Lung (tissue), 12 donors: Measurements from ENCODE around the gene RPL38. TPM values are rescaled to one million over a fixed set of nuclear protein-coding genes. Genes with fewer than 3 reads are reported as not detected.

Experiments
- ATAC-seq: fragments of 200-7000 bp; cut with Tn5 transposase; one replicate; pipeline ENCODE4 v1.9.1; 2020; ENCODE audit warnings: moderate number of reproducible peaks; ENCODE audit not compliant: insufficient read depth, low FRiP score
- DNase-seq, 3 donors: peaks; one replicate each; pipeline ENCODE4 v3.0.0-alpha.2; 2013 to 2017
- H3K27ac ChIP-seq, 2 donors: one replicate each; pipeline ENCODE4 v1.5.1; 2013; ENCODE audit warnings: mild to moderate bottlenecking in 2 of 2, moderate library complexity in 2 of 2, control low read depth in 1 of 2, inconsistent platforms in 1 of 2, low read depth in 1 of 2, low read length in 1 of 2
- H3K27me3 ChIP-seq, 3 donors: one replicate each; pipeline ENCODE4 v1.5.1; 2013; ENCODE audit warnings: low read length in 2 of 3; ENCODE audit not compliant: control insufficient read depth in 3 of 3, insufficient read depth in 3 of 3
- H3K36me3 ChIP-seq, 4 donors: one replicate each; pipeline ENCODE4 v1.5.1; 2013; ENCODE audit warnings: low read length in 4 of 4, mild to moderate bottlenecking in 1 of 4, moderate library complexity in 1 of 4; ENCODE audit not compliant: control insufficient read depth in 4 of 4, insufficient read depth in 4 of 4
- H3K4me1 ChIP-seq, 5 donors: one replicate each; pipeline ENCODE4 v1.5.1; 2013; ENCODE audit warnings: low read length in 5 of 5, mild to moderate bottlenecking in 2 of 5, moderate library complexity in 1 of 5; ENCODE audit not compliant: control insufficient read depth in 5 of 5, insufficient read depth in 5 of 5
- H3K4me3 ChIP-seq: one replicate; pipeline ENCODE4 v1.5.1; 2013; ENCODE audit warnings: mild to moderate bottlenecking, control low read depth, moderate library complexity
- H3K9ac ChIP-seq, 2 donors: one replicate each; pipeline ENCODE4 v1.5.1; 2013; ENCODE audit warnings: low read length in 2 of 2, control low read depth in 1 of 2; ENCODE audit not compliant: insufficient read depth in 1 of 2
- H3K9me3 ChIP-seq, 4 donors: one replicate each; pipeline ENCODE4 v1.5.1; 2013; ENCODE audit warnings: low read length in 3 of 4, mild to moderate bottlenecking in 1 of 4, moderate library complexity in 1 of 4; ENCODE audit not compliant: control insufficient read depth in 4 of 4, insufficient read depth in 3 of 4
- CTCF ChIP-seq: IDR thresholded peaks from 2 replicates; pipeline ENCODE4 v1.5.1; 2012; ENCODE audit warnings: mild to moderate bottlenecking; ENCODE audit errors: control extremely low read depth, extremely low read depth
- WGBS, 2 donors: extraction: QIAGEN DNeasy Blood & Tissue Kit; methylation state at CpG; one replicate each; pipeline ENCODE4 v1.1.7; 2013; 5-methylcytosine and 5-hydroxymethylcytosine counted together
- polyA plus RNA-seq, 2 donors: library from polyadenylated mRNA; stranded (reverse); fragments of 200-250 nt; gene quantifications; one replicate each; pipeline ENCODE4 v1.2.1, GENCODE V29; 2013
- total RNA-seq, 2 donors: library from RNA; depleted of rRNA in 1 of 2; stranded (reverse); fragments of >200 nt in 1 of 2; gene quantifications; one replicate each; pipeline ENCODE4 v1.2.1, GENCODE V29; 2014 to 2021
- donor health status: control.
- donor health status: control.
- donor health status: Bipolar disorder and iron deficiency.
- donor health status: healthy.
- donor health status: DM: yes; HTN: yes; CAD: no.

RPL38 gene
- total and polyA plus RNA-seq, 4 donors = 686 to 2,752 (median 1,090) TPM

- peaks cover 0 to 7% (median 6%) of the 10 kb centered on the region in 4 donors for H3K36me3 ChIP-seq
- 86 to 90% methylated on average over 5 of the region's 5 CpGs for WGBS, 2 donors
- no peaks in the 10 kb centered on the region for H3K9me3 ChIP-seq
- ATAC-seq (no peak), DNase-seq (no peak)
- no peak overlapping the region for H3K27ac ChIP-seq
- no peaks in the 10 kb centered on the region for H3K27me3 ChIP-seq
- no peak for TF ChIP-seq CTCF
- H3K9ac ChIP-seq = no peak overlapping the region
- H3K4me1 ChIP-seq = no peaks in the 10 kb centered on the region
- no peak overlapping the region for H3K4me3 ChIP-seq
These were observed 25.0 kb downstream of the RPL38 start for GRCh38 chr17:74228306-74228978.

- Histone ChIP-seq H3K4me1 (peaks cover 0 to 2% (median 0%) of the 10 kb centered on the region in 5 donors), H3K36me3 (peaks cover 0 to 5% (median 4%) of the 10 kb centered on the region in 4 donors), H3K27me3 (no peaks in the 10 kb centered on the region), H3K9ac (no peak overlapping the region), H3K27ac (no peak overlapping the region), H3K9me3 (no peaks in the 10 kb centered on the region), H3K4me3 (no peak overlapping the region)
- WGBS, 2 donors = 93 to 95% methylated on average over 16 of the region's 16 CpGs
- no peak for TF ChIP-seq CTCF
- DNase-seq (no peak), ATAC-seq (no peak)
These were observed 27.4 kb downstream of the RPL38 start for GRCh38 chr17:74230896-74231295.

GRCh38 chr17:74231928-74232907 is 28.7 kb downstream of the RPL38 start:
- no peak for ATAC-seq
- 83 to 88% methylated on average over 17 of the region's 17 CpGs for whole genome bisulfite sequencing, 2 donors

More at GRCh38 chr17:74231928-74232907, 28.7 kb downstream of the RPL38 start:
- Histone ChIP-seq H3K36me3 (peaks cover 0 to 5% (median 4%) of the 10 kb centered on the region in 4 donors), H3K4me1 (peaks cover 0 to 3% (median 0%) of the 10 kb centered on the region in 5 donors), H3K9ac (no peak overlapping the region), H3K4me3 (no peak overlapping the region), H3K27ac (no peak overlapping the region), H3K27me3 (no peaks in the 10 kb centered on the region), H3K9me3 (no peaks in the 10 kb centered on the region)
- no peak for TF ChIP-seq CTCF
- DNase-seq = no peak
